BLaER1 (cell line): ENCODE results near the gene IL17REL.
A peak's percentile ranks its signal among the peaks of the same experiment; 100 is the strongest.

Experiments
- H3K27ac ChIP-seq: shearing (Covaris generic); formaldehyde crosslinking; 2 replicates; pipeline ENCODE4 v1.8.1; 2022
- H3K27me3 ChIP-seq: shearing (Covaris generic); formaldehyde crosslinking; 2 replicates; pipeline ENCODE4 v1.8.1; 2022
- H3K36me3 ChIP-seq: shearing (Covaris generic); formaldehyde crosslinking; 2 replicates; pipeline ENCODE4 v1.8.1; 2022
- H3K4me1 ChIP-seq: shearing (Covaris generic); formaldehyde crosslinking; 2 replicates; pipeline ENCODE4 v1.8.1; 2022
- H3K4me2 ChIP-seq: shearing (Covaris generic); formaldehyde crosslinking; 2 replicates; pipeline ENCODE4 v1.8.1; 2022
- H3K4me3 ChIP-seq: shearing (Covaris generic); formaldehyde crosslinking; 2 replicates; pipeline ENCODE4 v1.8.1; 2022
- H3K9ac ChIP-seq: shearing (Covaris generic); formaldehyde crosslinking; 2 replicates; pipeline ENCODE4 v1.8.1; 2022
- H3K9me3 ChIP-seq: shearing (Covaris generic); formaldehyde crosslinking; 2 replicates; pipeline ENCODE4 v1.8.1; 2022
- H4K20me1 ChIP-seq: shearing (Covaris generic); formaldehyde crosslinking; 2 replicates; pipeline ENCODE4 v1.8.1; 2022
- Cebpa-rat ChIP-seq: shearing (Covaris generic); IDR thresholded peaks from 2 replicates; pipeline ENCODE4 v1.8.1; 2022

IL17REL gene

GRCh38 chr22:50014655-50015401, 2.3 kb upstream of the IL17REL start:
- H3K9me3 ChIP-seq: peaks cover 5% of the 10 kb centered on the region; the same call in 1 of the 2 replicates
- H4K20me1 ChIP-seq: peaks cover 32% of the 10 kb centered on the region; the same call in 1 of the 2 replicates
- H3K27me3 ChIP-seq: peaks cover 96% of the 10 kb centered on the region
- no peaks in the 10 kb centered on the region for H3K36me3 ChIP-seq
- peak overlapping the region; percentile 34 for H3K4me2 ChIP-seq
- H3K9ac ChIP-seq: no peak overlapping the region
- no peak for TF ChIP-seq Cebpa-rat
- peak overlapping the region; percentile 22; the same call in 1 of the 2 replicates for H3K4me3 ChIP-seq
- H3K4me1 ChIP-seq: peaks cover 9% of the 10 kb centered on the region; the same call in 1 of the 2 replicates
- no peak overlapping the region for H3K27ac ChIP-seq

DNA sequence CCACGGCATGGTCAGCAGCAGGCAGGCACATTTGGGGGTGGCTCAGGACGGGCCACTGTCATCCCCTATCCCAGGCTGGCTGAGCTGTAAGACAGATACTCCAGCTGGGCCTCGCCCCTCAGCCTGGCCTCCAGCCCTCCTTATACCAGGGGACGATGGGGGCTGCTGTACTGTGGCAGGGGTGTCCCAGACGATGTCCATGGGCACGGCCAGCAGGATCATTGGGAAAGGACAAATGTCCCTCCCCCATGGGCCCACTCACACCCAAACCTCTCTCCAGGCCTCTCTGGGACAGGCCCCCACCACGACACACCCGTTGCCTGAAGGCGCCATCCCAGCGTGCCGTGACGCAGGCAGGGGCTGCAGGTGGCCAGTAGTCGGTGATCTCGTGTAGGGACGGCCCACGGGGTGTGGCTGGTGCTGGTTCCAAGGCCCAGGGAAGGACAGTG, 1.5 kb upstream of the IL17REL start:
- Histone ChIP-seq H3K4me3 (no peak overlapping the region), H3K9me3 (no peaks in the 10 kb centered on the region), H4K20me1 (peaks cover 32% of the 10 kb centered on the region; the same call in 1 of the 2 replicates), H3K4me2 (no peak overlapping the region), H3K9ac (no peak overlapping the region), H3K36me3 (no peaks in the 10 kb centered on the region), H3K27ac (no peak overlapping the region), H3K27me3 (peaks cover 97% of the 10 kb centered on the region), H3K4me1 (peaks cover 9% of the 10 kb centered on the region; the same call in 1 of the 2 replicates)
- no peak for TF ChIP-seq Cebpa-rat

DNA sequence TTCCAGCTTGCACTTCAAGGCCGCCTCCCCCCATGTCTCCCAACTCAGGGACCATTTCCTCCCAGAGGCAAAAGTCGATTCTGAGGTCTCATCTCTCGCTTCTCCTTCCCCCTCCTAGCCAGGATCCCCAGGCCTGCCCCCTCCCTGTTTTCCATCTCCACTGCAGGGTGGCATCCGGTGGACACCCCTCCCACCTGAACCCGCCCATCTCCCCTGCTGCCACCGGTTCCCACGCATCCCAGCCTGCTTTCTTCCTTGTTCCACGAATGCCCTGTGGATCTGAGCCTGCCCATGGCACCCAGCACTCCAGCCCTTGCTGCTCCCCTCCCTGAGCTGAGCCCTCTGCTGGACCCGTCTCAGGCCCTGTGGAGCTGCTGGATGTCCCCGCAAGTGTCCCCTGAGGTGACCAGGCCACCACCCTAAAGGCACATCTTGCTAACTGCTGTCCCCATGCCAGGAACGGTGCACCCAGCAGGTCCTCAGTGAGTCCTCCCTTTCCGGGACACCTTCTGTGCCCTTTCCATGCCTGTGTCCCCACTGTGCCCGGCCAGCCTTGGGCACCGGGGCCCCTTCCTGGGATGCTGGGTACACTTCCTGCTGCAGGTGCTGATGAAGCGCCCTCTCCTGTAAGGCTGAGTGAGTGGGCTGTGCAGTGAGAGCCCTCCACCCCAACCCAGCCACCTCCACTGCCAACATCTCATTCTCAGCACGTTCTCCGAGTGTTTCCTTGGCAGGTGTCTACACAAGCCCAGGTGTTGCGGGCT, 936 bp downstream of the IL17REL start:
- H3K9ac ChIP-seq: no peak overlapping the region
- peaks cover 72% of the 10 kb centered on the region for H3K27me3 ChIP-seq
- H3K4me2 ChIP-seq: no peak overlapping the region
- H4K20me1 ChIP-seq: peaks cover 32% of the 10 kb centered on the region; the same call in 1 of the 2 replicates
- TF ChIP-seq Cebpa-rat: no peak
- H3K4me3 ChIP-seq: no peak overlapping the region
- peaks cover 9% of the 10 kb centered on the region; the same call in 1 of the 2 replicates for H3K4me1 ChIP-seq
- no peaks in the 10 kb centered on the region for H3K36me3 ChIP-seq
- no peak overlapping the region for H3K27ac ChIP-seq
- H3K9me3 ChIP-seq: no peaks in the 10 kb centered on the region

DNA sequence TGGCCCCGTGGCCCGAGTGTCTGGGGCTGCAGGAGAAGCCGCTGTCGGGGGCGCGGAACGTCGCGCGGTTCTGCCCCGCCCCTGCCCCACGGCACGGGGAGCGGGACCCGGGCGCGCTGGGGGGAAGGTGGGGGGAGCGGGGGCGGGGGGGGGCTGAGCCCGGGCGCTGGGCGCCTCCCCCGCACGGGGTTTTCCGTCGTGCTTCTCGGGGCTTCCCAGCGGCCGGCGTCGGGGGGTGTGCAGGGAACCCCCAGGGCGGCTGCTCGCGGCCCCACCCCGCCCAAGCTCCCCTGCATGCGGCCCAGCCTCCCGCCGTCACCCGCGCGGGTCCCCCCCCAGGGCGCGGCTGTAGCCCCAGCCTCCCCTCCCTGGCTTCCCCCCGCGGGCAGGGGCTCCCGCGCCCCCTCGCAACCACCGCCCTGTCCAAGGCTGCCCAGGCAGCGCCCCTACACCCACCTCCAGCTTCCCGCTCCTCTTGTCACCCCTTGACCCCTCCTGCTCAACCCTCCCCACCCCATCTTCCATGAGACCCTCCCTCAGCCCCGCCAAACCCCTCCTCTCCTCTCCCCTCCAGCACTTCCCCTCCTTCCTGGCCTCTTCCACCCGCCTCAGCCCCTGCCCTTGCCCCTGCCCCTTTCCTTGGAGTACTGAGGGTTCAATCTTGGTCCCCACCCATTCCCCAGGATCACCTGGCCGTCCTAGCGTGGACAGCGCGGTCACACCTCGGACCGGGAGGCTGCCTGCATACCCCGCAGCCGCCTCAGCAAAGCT, 1.7 kb downstream of the IL17REL start:
- H3K4me3 ChIP-seq: no peak overlapping the region
- peaks cover 26% of the 10 kb centered on the region; the same call in 1 of the 2 replicates for H4K20me1 ChIP-seq
- H3K9me3 ChIP-seq: no peaks in the 10 kb centered on the region
- no peaks in the 10 kb centered on the region for H3K36me3 ChIP-seq
- H3K4me1 ChIP-seq: peaks cover 9% of the 10 kb centered on the region; the same call in 1 of the 2 replicates
- no peak overlapping the region for H3K4me2 ChIP-seq
- no peak overlapping the region for H3K27ac ChIP-seq
- H3K27me3 ChIP-seq: peaks cover 65% of the 10 kb centered on the region
- no peak overlapping the region for H3K9ac ChIP-seq
- no peak for TF ChIP-seq Cebpa-rat

- H3K36me3 ChIP-seq: no peaks in the 10 kb centered on the region
- H3K27ac ChIP-seq: no peak overlapping the region
- peaks cover 8% of the 10 kb centered on the region; the same call in 1 of the 2 replicates for H3K4me1 ChIP-seq
- H3K9ac ChIP-seq: no peak overlapping the region
- H3K9me3 ChIP-seq: no peaks in the 10 kb centered on the region
- peaks cover 26% of the 10 kb centered on the region; the same call in 1 of the 2 replicates for H4K20me1 ChIP-seq
- H3K4me2 ChIP-seq: no peak overlapping the region
- peaks cover 57% of the 10 kb centered on the region for H3K27me3 ChIP-seq
- H3K4me3 ChIP-seq: no peak overlapping the region
- TF ChIP-seq Cebpa-rat: no peak
These were observed 2.5 kb downstream of the IL17REL start for GRCh38 chr22:50009765-50010675.

GRCh38 chr22:50009251-50009650, 3.3 kb downstream of the IL17REL start:
- no peaks in the 10 kb centered on the region for H3K36me3 ChIP-seq
- H3K27ac ChIP-seq: no peak overlapping the region
- peaks cover 19% of the 10 kb centered on the region; the same call in 1 of the 2 replicates for H4K20me1 ChIP-seq
- H3K9me3 ChIP-seq: no peaks in the 10 kb centered on the region
- peaks cover under 1% of the 10 kb centered on the region; the same call in 1 of the 2 replicates for H3K4me1 ChIP-seq
- peaks cover 50% of the 10 kb centered on the region for H3K27me3 ChIP-seq
- no peak overlapping the region for H3K9ac ChIP-seq
- H3K4me2 ChIP-seq: no peak overlapping the region
- no peak for TF ChIP-seq Cebpa-rat
- H3K4me3 ChIP-seq: no peak overlapping the region

DNA sequence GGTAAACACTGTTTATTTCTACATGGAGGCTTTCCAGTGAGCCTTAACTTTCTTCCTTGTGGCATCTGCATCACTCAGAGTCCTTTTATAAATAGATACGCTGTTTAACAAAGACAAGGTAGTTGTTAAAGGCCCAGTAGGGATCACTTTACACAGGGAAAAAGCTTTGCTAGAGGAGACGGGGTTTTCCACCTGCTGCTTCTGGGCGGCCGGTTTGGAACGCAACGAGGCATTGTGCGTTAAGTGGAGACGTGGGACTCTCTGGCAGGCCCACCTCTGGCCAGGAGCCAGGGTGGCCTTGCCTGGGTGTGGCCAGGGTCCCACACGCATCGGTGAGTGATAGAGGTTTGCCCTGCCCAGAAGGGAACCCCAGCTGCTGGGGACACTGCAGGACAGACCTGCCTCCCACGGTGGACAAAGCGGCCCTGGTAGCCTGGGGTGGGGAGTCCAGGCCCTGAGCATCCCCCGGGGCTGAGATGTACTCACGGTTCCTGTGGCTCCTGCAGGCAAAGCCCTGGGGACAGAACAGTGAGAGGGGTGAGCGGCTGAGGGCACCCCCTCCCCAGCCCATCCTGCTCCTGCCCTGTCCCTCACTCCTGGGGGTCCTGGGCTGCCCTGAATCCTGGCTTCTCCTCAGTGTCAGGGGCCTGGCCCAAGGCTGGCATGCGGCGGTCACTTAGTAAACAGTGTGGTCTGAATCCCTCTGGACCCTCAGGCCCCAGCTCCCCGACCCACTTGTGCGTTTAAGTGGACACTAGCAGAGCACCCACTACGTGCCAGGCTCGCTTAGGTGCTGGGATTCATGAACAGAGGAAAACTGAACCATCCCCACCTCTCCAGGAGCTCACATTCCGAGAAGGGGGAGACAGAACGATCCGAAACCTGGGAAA, 4.2 kb downstream of the IL17REL start:
- Histone ChIP-seq H3K9me3 (no peaks in the 10 kb centered on the region), H4K20me1 (peaks cover 16% of the 10 kb centered on the region; the same call in 1 of the 2 replicates), H3K4me3 (no peak overlapping the region), H3K4me1 (no peaks in the 10 kb centered on the region; the same call in 1 of the 2 replicates), H3K36me3 (no peaks in the 10 kb centered on the region), H3K27ac (no peak overlapping the region), H3K9ac (no peak overlapping the region), H3K27me3 (peaks cover 41% of the 10 kb centered on the region), H3K4me2 (no peak overlapping the region)
- TF ChIP-seq Cebpa-rat: no peak

DNA sequence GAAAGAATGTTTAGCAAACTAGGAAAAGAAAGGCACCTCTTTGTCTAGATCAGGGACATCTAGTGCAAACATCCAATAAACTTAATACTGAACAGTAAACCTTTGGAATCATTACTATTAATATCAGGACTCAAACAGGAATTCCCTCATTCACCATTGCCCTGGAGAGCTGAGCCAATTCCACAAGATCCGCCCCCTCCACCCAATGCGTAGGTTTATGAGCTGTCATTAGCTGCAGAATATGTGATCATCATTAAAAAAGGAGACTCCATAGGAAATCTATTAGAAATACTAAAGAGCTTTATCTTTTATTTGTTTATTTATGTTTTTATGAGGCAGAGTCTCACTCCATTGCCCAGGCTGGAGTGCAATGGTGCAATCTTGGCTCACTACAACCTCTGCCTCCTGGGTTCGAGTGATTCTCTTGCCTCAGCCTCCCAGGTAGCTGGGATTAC, 5.5 kb downstream of the IL17REL start:
- no peak overlapping the region for H3K27ac ChIP-seq

More for the DNA sequence above, 5.5 kb downstream of the IL17REL start:
- Histone ChIP-seq H3K9me3 (no peaks in the 10 kb centered on the region), H3K4me1 (no peaks in the 10 kb centered on the region), H3K9ac (no peak overlapping the region), H4K20me1 (peaks cover 6% of the 10 kb centered on the region; the same call in 1 of the 2 replicates), H3K27me3 (peaks cover 28% of the 10 kb centered on the region), H3K4me3 (no peak overlapping the region), H3K36me3 (no peaks in the 10 kb centered on the region), H3K4me2 (no peak overlapping the region)
- no peak for TF ChIP-seq Cebpa-rat
